Panc1 (cell line): ENCODE data around the gene XIRP2. TPM values are rescaled to one million over a fixed set of nuclear protein-coding genes. Genes with fewer than 3 reads are reported as not detected.

Experiments used
- ATAC-seq: fragments of 200-7000 bp; cut with Tn5 transposase; 2 replicates; pipeline ENCODE4 v1.9.1; 2020; ENCODE audit warnings: mild to moderate bottlenecking, moderate library complexity
- BruUV-seq: library from RNA; stranded (reverse); fragments of 400-500 nt; replicated peaks from 2 replicates; lab custom pipeline; 2021; lab: Mats Ljungman, UMichigan
- CTCF ChIA-PET: fragments of 300-600 bp; sonication (Branson Sonifier 250); formaldehyde crosslinking; loops from one replicate; lab custom pipeline; 2022; ENCODE audit warnings: antibody characterized with exemption; lab: Charles Lee
- POLR2A ChIA-PET: fragments of 300-600 bp; sonication (Branson Sonifier 250); formaldehyde crosslinking; loops from one replicate; lab custom pipeline; 2022; ENCODE audit warnings: antibody characterized with exemption; lab: Charles Lee
- DNase-seq: peaks from one replicate; pipeline ENCODE4 v3.0.0-alpha.2; 2010; ENCODE audit warnings: low read depth, low spot score
- H3K27ac ChIP-seq: 2 replicates; pipeline ENCODE4 v1.5.1; 2011; ENCODE audit warnings: mild to moderate bottlenecking, low read length, inconsistent platforms
- H3K27me3 ChIP-seq: fragments of 200-500 bp; sonication (Bioruptor generic); 2 replicates; pipeline ENCODE4 v1.6.0; 2014; ENCODE audit warnings: low read length, inconsistent platforms; ENCODE audit not compliant: control insufficient read depth, insufficient read depth
- H3K36me3 ChIP-seq: fragments of 200-500 bp; sonication (Bioruptor generic); 2 replicates; pipeline ENCODE4 v1.5.1; 2014; ENCODE audit warnings: inconsistent platforms, mild to moderate bottlenecking, low read length, moderate library complexity; ENCODE audit not compliant: control insufficient read depth, insufficient read depth
- H3K4me1 ChIP-seq: 2 replicates; pipeline ENCODE4 v1.5.1; 2011; ENCODE audit warnings: inconsistent platforms, mild to moderate bottlenecking, low read length, moderate library complexity; ENCODE audit not compliant: control insufficient read depth, insufficient read depth
- H3K4me3 ChIP-seq, 2 experiments: 2 replicates each; pipeline ENCODE4 v1.5.1; 2011 to 2012; ENCODE audit warnings: low read depth in 2 of 2, low read length in 2 of 2, mild to moderate bottlenecking in 2 of 2, inconsistent platforms in 1 of 2, moderate library complexity in 1 of 2
- H3K9me3 ChIP-seq: fragments of 200-500 bp; sonication (Bioruptor generic); 2 replicates; pipeline ENCODE4 v1.5.1; 2014; ENCODE audit warnings: low read depth, mild to moderate bottlenecking, inconsistent platforms, low read length, moderate library complexity; ENCODE audit not compliant: control insufficient read depth, insufficient read depth
- POLR2AphosphoS5 ChIP-seq: IDR thresholded peaks from 2 replicates; pipeline ENCODE4 v1.6.1; 2012; ENCODE audit warnings: mild to moderate bottlenecking, low read depth, low read length, moderate library complexity
- SIN3A ChIP-seq: IDR thresholded peaks from 2 replicates; pipeline ENCODE4 v1.6.1; 2012; ENCODE audit warnings: low read depth, mild to moderate bottlenecking, low read length, moderate library complexity, borderline replicate concordance; ENCODE audit not compliant: insufficient read depth
- TCF7L2 ChIP-seq: IDR thresholded peaks from 2 replicates; pipeline ENCODE4 v1.6.1; 2011; ENCODE audit warnings: mild to moderate bottlenecking, low read depth, low read length, inconsistent platforms
- in situ Hi-C: cut with HindIII; loops from 2 replicates; pipeline ENCODE4 v1.10.0; 2016; ENCODE audit warnings: low sequenced_read_pairs, low pct_unique_long_range_greater_than_20kb
- intact Hi-C: fragments of 100-400 bp; cut with micrococcal nuclease; formaldehyde crosslinking; loops from one replicate; pipeline ENCODE4 v1.10.0; 2022; ENCODE audit not compliant: unreplicated experiment
- total RNA-seq: library from RNA; stranded (reverse); gene quantifications from one replicate; pipeline ENCODE4 v1.2.1, GENCODE V29; 2021; ENCODE audit not compliant: unreplicated experiment
- TF ChIP-seq, protein P1 (sequence below), 2 experiments: IDR thresholded peaks; 2 replicates each; pipeline ENCODE4 v1.6.1; 2011 to 2012; ENCODE audit warnings: low read depth in 2 of 2, control low read depth in 1 of 2, low read length in 1 of 2, mild to moderate bottlenecking in 1 of 2, moderate library complexity in 1 of 2; ENCODE audit not compliant: insufficient read depth in 1 of 2
- TF ChIP-seq, protein P2 (sequence below): fragments of 450-650 bp; IDR thresholded peaks from 2 replicates; pipeline ENCODE4 v1.5.1; 2017; ENCODE audit warnings: mild to moderate bottlenecking

Gene XIRP2
- total RNA-seq, 1 experiment from 2014 or later = not detected

DNA sequence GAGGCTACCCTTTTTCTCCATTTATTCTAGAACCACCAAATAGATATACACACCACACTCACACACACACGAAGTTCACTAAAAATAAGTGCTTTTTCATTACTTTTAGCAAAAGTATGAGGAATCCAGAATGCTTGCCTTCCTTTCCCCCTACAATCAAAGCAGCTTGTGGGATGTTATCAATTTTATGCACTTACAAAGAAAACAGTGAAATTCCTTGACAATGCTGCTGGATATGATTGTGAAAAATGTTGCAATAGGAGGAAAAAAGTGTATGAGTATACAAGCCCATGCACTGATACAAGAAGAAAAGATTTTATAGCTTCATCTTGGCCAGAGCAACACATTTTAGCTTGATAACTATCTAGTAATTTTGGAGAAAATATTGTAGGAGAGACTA, 269.2 kb downstream of the XIRP2 start:
- Histone ChIP-seq H3K36me3 (no peaks in the 10 kb centered on the region), H3K27ac (no peak overlapping the region), H3K9me3 (no peaks in the 10 kb centered on the region), H3K4me1 (no peaks in the 10 kb centered on the region), H3K27me3 (no peaks in the 10 kb centered on the region), H3K4me3 (no peak overlapping the region)
- in situ Hi-C loops = no loop called here
- ATAC-seq (no peak), DNase-seq (no peak)
- TF ChIP-seq, protein P1, sequence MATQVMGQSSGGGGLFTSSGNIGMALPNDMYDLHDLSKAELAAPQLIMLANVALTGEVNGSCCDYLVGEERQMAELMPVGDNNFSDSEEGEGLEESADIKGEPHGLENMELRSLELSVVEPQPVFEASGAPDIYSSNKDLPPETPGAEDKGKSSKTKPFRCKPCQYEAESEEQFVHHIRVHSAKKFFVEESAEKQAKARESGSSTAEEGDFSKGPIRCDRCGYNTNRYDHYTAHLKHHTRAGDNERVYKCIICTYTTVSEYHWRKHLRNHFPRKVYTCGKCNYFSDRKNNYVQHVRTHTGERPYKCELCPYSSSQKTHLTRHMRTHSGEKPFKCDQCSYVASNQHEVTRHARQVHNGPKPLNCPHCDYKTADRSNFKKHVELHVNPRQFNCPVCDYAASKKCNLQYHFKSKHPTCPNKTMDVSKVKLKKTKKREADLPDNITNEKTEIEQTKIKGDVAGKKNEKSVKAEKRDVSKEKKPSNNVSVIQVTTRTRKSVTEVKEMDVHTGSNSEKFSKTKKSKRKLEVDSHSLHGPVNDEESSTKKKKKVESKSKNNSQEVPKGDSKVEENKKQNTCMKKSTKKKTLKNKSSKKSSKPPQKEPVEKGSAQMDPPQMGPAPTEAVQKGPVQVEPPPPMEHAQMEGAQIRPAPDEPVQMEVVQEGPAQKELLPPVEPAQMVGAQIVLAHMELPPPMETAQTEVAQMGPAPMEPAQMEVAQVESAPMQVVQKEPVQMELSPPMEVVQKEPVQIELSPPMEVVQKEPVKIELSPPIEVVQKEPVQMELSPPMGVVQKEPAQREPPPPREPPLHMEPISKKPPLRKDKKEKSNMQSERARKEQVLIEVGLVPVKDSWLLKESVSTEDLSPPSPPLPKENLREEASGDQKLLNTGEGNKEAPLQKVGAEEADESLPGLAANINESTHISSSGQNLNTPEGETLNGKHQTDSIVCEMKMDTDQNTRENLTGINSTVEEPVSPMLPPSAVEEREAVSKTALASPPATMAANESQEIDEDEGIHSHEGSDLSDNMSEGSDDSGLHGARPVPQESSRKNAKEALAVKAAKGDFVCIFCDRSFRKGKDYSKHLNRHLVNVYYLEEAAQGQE (IDR thresholded peaks at IDR 0.05; ENCODE audit: insufficient read depth in 1 of 2, low read depth in 2 of 2, low read length in 1 of 2) = no peak
- BruUV-seq = no TSS peak
- CTCF ChIA-PET = no interaction called here
- POLR2A ChIA-PET = no interaction called here
- intact Hi-C loops = no loop called here

- in situ Hi-C loops = no loop called here
- ATAC-seq = no peak
Measured at GRCh38 chr2:167177196-167177595, 288.9 kb downstream of the XIRP2 start.

More at GRCh38 chr2:167177196-167177595, 288.9 kb downstream of the XIRP2 start:
- H3K27ac ChIP-seq = no peak overlapping the region
- DNase-seq = no peak
- H3K4me1 ChIP-seq = no peaks in the 10 kb centered on the region
- H3K27me3 ChIP-seq = no peaks in the 10 kb centered on the region
- no TSS peak for BruUV-seq
- H3K36me3 ChIP-seq = no peaks in the 10 kb centered on the region
- H3K4me3 ChIP-seq = no peak overlapping the region
- H3K9me3 ChIP-seq = no peaks in the 10 kb centered on the region; the same call in 1 of the 2 replicates
- TF ChIP-seq POLR2AphosphoS5 (no peak), TCF7L2 (no peak), SIN3A (no peak)
- TF ChIP-seq, protein P2, sequence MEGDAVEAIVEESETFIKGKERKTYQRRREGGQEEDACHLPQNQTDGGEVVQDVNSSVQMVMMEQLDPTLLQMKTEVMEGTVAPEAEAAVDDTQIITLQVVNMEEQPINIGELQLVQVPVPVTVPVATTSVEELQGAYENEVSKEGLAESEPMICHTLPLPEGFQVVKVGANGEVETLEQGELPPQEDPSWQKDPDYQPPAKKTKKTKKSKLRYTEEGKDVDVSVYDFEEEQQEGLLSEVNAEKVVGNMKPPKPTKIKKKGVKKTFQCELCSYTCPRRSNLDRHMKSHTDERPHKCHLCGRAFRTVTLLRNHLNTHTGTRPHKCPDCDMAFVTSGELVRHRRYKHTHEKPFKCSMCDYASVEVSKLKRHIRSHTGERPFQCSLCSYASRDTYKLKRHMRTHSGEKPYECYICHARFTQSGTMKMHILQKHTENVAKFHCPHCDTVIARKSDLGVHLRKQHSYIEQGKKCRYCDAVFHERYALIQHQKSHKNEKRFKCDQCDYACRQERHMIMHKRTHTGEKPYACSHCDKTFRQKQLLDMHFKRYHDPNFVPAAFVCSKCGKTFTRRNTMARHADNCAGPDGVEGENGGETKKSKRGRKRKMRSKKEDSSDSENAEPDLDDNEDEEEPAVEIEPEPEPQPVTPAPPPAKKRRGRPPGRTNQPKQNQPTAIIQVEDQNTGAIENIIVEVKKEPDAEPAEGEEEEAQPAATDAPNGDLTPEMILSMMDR = no peak
- TF ChIP-seq, protein P1 (IDR thresholded peaks at IDR 0.05; ENCODE audit: insufficient read depth in 1 of 2, low read depth in 2 of 2, low read length in 1 of 2) = no peak
- POLR2A ChIA-PET = no interaction called here
- CTCF ChIA-PET = no interaction called here
- intact Hi-C loops = no loop called here
